OCI-LY7 (cell line): ENCODE data around the gene BAIAP2.

Experiments
- EZH2phosphoT487 ChIP-seq: fragments of 200-600 bp; sonication (generic); IDR thresholded peaks from 2 replicates; pipeline ENCODE4 v1.6.1; 2018; ENCODE audit warnings: low read depth, borderline replicate concordance, mild to moderate bottlenecking, mixed run types, antibody characterized with exemption, low read length, moderate library complexity, mixed read lengths
- TF ChIP-seq, protein P1 (sequence below): fragments of 200-600 bp; sonication (generic); conservative IDR thresholded peaks from 2 replicates; pipeline ENCODE4 v1.5.1; 2014; ENCODE audit warnings: mild to moderate bottlenecking, antibody characterized with exemption, low read length, moderate library complexity, mixed read lengths

DNA sequence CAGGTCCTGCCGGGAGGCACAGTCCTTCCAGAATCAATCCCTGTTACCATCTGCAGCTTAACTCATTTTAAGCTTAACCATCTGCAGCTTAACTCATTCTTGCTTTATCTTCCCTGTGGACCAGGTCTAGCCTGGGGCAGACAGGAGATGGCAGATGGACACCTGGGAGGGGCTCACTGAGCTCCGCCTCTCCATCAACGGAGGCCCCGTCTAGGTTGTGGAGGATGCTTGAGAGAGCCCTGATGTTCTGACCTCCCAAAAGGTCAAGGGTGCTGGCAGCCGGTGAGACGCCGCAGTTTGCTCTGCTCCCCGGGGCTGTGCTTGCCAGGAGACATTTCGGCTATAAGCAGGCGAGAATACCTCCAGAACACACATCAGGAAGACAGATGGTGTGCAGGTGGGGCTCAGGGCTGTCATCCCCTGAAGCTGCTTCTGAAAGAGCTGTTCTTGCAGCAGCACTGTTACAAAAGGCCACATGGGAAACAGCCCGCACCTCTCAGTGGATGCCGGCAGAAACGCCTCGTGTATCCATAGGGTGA is 41.3 kb downstream of the BAIAP2 start:
- TF ChIP-seq, protein P1, sequence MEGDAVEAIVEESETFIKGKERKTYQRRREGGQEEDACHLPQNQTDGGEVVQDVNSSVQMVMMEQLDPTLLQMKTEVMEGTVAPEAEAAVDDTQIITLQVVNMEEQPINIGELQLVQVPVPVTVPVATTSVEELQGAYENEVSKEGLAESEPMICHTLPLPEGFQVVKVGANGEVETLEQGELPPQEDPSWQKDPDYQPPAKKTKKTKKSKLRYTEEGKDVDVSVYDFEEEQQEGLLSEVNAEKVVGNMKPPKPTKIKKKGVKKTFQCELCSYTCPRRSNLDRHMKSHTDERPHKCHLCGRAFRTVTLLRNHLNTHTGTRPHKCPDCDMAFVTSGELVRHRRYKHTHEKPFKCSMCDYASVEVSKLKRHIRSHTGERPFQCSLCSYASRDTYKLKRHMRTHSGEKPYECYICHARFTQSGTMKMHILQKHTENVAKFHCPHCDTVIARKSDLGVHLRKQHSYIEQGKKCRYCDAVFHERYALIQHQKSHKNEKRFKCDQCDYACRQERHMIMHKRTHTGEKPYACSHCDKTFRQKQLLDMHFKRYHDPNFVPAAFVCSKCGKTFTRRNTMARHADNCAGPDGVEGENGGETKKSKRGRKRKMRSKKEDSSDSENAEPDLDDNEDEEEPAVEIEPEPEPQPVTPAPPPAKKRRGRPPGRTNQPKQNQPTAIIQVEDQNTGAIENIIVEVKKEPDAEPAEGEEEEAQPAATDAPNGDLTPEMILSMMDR: no peak
- no peak for TF ChIP-seq EZH2phosphoT487
